GM12878 (cell line): ENCODE measurements around the gene ROCK1. TPM values are rescaled to one million over a fixed set of nuclear protein-coding genes. Genes with fewer than 3 reads are reported as not detected.

Experiments
- ATAC-seq: fragments of 200-7000 bp; cut with Tn5 transposase; 3 replicates; pipeline ENCODE4 v1.9.1; 2020; ENCODE audit warnings: mild to moderate bottlenecking, moderate library complexity
- BruUV-seq: library from RNA; stranded (reverse); fragments of 400-500 nt; replicated peaks from 2 replicates; lab custom pipeline; 2021; lab: Mats Ljungman, UMichigan
- CTCF ChIA-PET: fragments of 300-600 bp; sonication (Branson Sonifier 250); formaldehyde crosslinking; extraction: SDS; loops from one replicate; lab custom pipeline; 2021; ENCODE audit warnings: inconsistent platforms; lab: Yijun Ruan, JAX
- POLR2A ChIA-PET: fragments of 350-600 bp; formaldehyde crosslinking; extraction: SDS; loops from one replicate; lab custom pipeline; 2021; ENCODE audit warnings: inconsistent platforms; lab: Charles Lee
- RAD21 ChIA-PET: fragments of 300-600 bp; sonication (Branson Sonifier 250); formaldehyde crosslinking; loops from one replicate; lab custom pipeline; 2023; ENCODE audit warnings: antibody characterized with exemption; ENCODE audit not compliant: unreplicated experiment; lab: Charles Lee
- SMC1A ChIA-PET: fragments of 300-600 bp; sonication (Branson Sonifier 250); formaldehyde crosslinking; loops from one replicate; lab custom pipeline; 2023; ENCODE audit not compliant: unreplicated experiment, uncharacterized antibody; lab: Charles Lee
- DNase-seq: peaks from one replicate; pipeline ENCODE4 v3.0.0-alpha.2; 2011; ENCODE audit warnings: low read depth, low spot score
- FAIRE-seq: peaks from 3 replicates; lab custom pipeline; 2011; peaks lifted over from hg19 to GRCh38; lab: Jason Lieb, UNC
- H2AFZ ChIP-seq: 2 replicates; pipeline ENCODE4 v1.6.0; 2011; ENCODE audit warnings: low read depth, low read length, control low read depth; ENCODE audit not compliant: control insufficient read depth
- H3K27ac ChIP-seq: 2 replicates; pipeline ENCODE4 v1.5.1; 2011; ENCODE audit warnings: control low read depth; ENCODE audit not compliant: control insufficient read depth, insufficient read depth
- H3K27me3 ChIP-seq, 2 experiments: replicated peaks in 1 of 2; 2 replicates each; pipeline versions ENCODE4 v1.6.0 to v1.6.1; 2011; ENCODE audit warnings: low read length in 1 of 2; ENCODE audit not compliant: control insufficient read depth in 2 of 2, insufficient read depth in 2 of 2
- H3K36me3 ChIP-seq, 2 experiments: 2 replicates each; pipeline ENCODE4 v1.5.1; 2011; ENCODE audit warnings: low read length in 1 of 2; ENCODE audit not compliant: control insufficient read depth in 2 of 2, insufficient read depth in 2 of 2
- H3K4me1 ChIP-seq: 2 replicates; pipeline ENCODE4 v1.6.1; 2011; ENCODE audit warnings: mild to moderate bottlenecking, low read length, moderate library complexity, mixed read lengths; ENCODE audit not compliant: control insufficient read depth, insufficient read depth
- H3K4me2 ChIP-seq: 2 replicates; pipeline ENCODE4 v1.6.0; 2011; ENCODE audit warnings: control low read depth; ENCODE audit not compliant: control insufficient read depth, insufficient read depth
- H3K4me3 ChIP-seq: fragments of 200-600 bp; sonication (generic); 2 replicates; pipeline ENCODE4 v1.5.1; 2016
- H3K79me2 ChIP-seq: 2 replicates; pipeline ENCODE4 v1.6.0; 2011; ENCODE audit warnings: low read length; ENCODE audit not compliant: control insufficient read depth, insufficient read depth
- H3K9ac ChIP-seq: 2 replicates; pipeline ENCODE4 v1.8.0; 2011; ENCODE audit warnings: low read length, control low read depth, mixed read lengths; ENCODE audit not compliant: control insufficient read depth, insufficient read depth
- H3K9me3 ChIP-seq: replicated peaks from 3 replicates; pipeline ENCODE4 v1.5.1; 2011; ENCODE audit warnings: mild to moderate bottlenecking, low read length; ENCODE audit not compliant: control insufficient read depth, insufficient read depth
- H4K20me1 ChIP-seq: 2 replicates; pipeline ENCODE4 v1.6.0; 2011; ENCODE audit not compliant: control insufficient read depth, insufficient read depth
- BCL11A ChIP-seq: IDR thresholded peaks from 2 replicates; pipeline ENCODE4 v1.6.1; 2011; ENCODE audit warnings: low read depth, low read length
- HDAC2 ChIP-seq: fragments of 200-600 bp; sonication (generic); IDR thresholded peaks from 2 replicates; pipeline ENCODE4 v1.6.1; 2017
- PKNOX1 ChIP-seq: fragments of 450-650 bp; IDR thresholded peaks from 2 replicates; pipeline ENCODE4 v1.6.1; 2016; ENCODE audit warnings: mild to moderate bottlenecking
- STAT1 ChIP-seq: fragments of 450-650 bp; conservative IDR thresholded peaks from 2 replicates; pipeline ENCODE4 v1.6.1; 2014; ENCODE audit warnings: antibody characterized with exemption, mild to moderate bottlenecking
- TARDBP ChIP-seq: IDR thresholded peaks from 2 replicates; pipeline ENCODE4 v1.6.1; 2016; ENCODE audit warnings: borderline replicate concordance
- TBL1XR1 ChIP-seq: IDR thresholded peaks from 2 replicates; pipeline ENCODE4 v1.6.1; 2012; ENCODE audit warnings: low read depth, low read length, improper control_type of control experiment
- in situ Hi-C: fragments of 300-500 bp; cut with MboI; formaldehyde crosslinking; loops from 9 replicates; pipeline ENCODE4 v1.14.3; 2018; ENCODE audit warnings: mixed read lengths
- intact Hi-C: fragments of 100-400 bp; cut with micrococcal nuclease; formaldehyde crosslinking; loops from one replicate; pipeline ENCODE4 v1.14.2; 2022; ENCODE audit not compliant: unreplicated experiment
- polyA plus RNA-seq, 11 experiments: library from polyadenylated mRNA; depleted of rRNA in 4 of 11; unstranded in 6 of 11; stranded (reverse) in 5 of 11; fragments of >200 nt; fragmentation: Nextera tagmentation in 4 of 11; fragmentation: Illumina TruSeq in 1 of 11; extraction: Ambion mirVana in 4 of 11; extraction: Trizol in 1 of 11; gene quantifications; 1 replicate in 1 of 11; 2 replicates in 10 of 11; pipeline versions ENCODE4 v1.2.1 to v1.2.3, GENCODE V29; 2011 to 2016; ENCODE audit warnings: inconsistent platforms in 2 of 11, missing spikeins in 2 of 11, low read depth in 1 of 11
- total RNA-seq, 4 experiments: library from RNA; depleted of rRNA in 3 of 4; stranded (reverse); fragments of >200 nt in 3 of 4; fragmentation: Illumina TruSeq in 1 of 4; extraction: Trizol in 1 of 4; gene quantifications; 2 replicates each; pipeline versions ENCODE4 v1.2.1 to v1.2.3, GENCODE V29; 2013 to 2021
- TF ChIP-seq, protein P1 (sequence below): IDR thresholded peaks from 2 replicates; pipeline ENCODE4 v1.6.1; 2012; ENCODE audit warnings: improper control_type of control experiment, low read depth, low read length; ENCODE audit not compliant: insufficient replicate concordance

Gene ROCK1
- total and polyA plus RNA-seq, 10 of the 15 experiments (the other 5 are each of a cell fraction or from before 2014, with no cell fraction given): 14.8 to 46.6 (median 29.5) TPM

- H3K79me2 ChIP-seq: peaks cover 50% of the 10 kb centered on the region
- no peaks in the 10 kb centered on the region for H3K36me3 ChIP-seq
- ChIA-PET SMC1A (interaction anchor here (0.8 to 1.6 kb wide), 4 partner anchors 11 to 35 kb away, joined by 3 to 4 read pairs (median 3); no protein-coding TSS in a partner anchor), RAD21 (no interaction called here), POLR2A (interaction anchor here (0.6 kb wide), 1 partner anchor 28 kb away, joined by 8 read pairs; no protein-coding TSS in a partner anchor), CTCF (no interaction called here)
- in situ Hi-C loops: loop anchor here (25.0 kb wide), 4 partner anchors 364 to 1889 kb away; partner anchors contain the start of genes ESCO1 and SNRPD1
- H3K4me3 ChIP-seq: no peak overlapping the region
- no peaks in the 10 kb centered on the region for H3K27me3 ChIP-seq
- intact Hi-C loops: no loop called here
- ATAC-seq (peak; percentile 39; the same call in 2 of the 3 replicates), FAIRE-seq (no peak), DNase-seq (no peak)
- H2AFZ ChIP-seq: no peak overlapping the region
- H3K9me3 ChIP-seq: no peaks in the 10 kb centered on the region
- no peaks in the 10 kb centered on the region for H3K4me1 ChIP-seq
- no peak overlapping the region for H3K9ac ChIP-seq
- H3K27ac ChIP-seq: no peak overlapping the region
- H4K20me1 ChIP-seq: no peaks in the 10 kb centered on the region
- H3K4me2 ChIP-seq: no peak overlapping the region
- TF ChIP-seq, protein P1, sequence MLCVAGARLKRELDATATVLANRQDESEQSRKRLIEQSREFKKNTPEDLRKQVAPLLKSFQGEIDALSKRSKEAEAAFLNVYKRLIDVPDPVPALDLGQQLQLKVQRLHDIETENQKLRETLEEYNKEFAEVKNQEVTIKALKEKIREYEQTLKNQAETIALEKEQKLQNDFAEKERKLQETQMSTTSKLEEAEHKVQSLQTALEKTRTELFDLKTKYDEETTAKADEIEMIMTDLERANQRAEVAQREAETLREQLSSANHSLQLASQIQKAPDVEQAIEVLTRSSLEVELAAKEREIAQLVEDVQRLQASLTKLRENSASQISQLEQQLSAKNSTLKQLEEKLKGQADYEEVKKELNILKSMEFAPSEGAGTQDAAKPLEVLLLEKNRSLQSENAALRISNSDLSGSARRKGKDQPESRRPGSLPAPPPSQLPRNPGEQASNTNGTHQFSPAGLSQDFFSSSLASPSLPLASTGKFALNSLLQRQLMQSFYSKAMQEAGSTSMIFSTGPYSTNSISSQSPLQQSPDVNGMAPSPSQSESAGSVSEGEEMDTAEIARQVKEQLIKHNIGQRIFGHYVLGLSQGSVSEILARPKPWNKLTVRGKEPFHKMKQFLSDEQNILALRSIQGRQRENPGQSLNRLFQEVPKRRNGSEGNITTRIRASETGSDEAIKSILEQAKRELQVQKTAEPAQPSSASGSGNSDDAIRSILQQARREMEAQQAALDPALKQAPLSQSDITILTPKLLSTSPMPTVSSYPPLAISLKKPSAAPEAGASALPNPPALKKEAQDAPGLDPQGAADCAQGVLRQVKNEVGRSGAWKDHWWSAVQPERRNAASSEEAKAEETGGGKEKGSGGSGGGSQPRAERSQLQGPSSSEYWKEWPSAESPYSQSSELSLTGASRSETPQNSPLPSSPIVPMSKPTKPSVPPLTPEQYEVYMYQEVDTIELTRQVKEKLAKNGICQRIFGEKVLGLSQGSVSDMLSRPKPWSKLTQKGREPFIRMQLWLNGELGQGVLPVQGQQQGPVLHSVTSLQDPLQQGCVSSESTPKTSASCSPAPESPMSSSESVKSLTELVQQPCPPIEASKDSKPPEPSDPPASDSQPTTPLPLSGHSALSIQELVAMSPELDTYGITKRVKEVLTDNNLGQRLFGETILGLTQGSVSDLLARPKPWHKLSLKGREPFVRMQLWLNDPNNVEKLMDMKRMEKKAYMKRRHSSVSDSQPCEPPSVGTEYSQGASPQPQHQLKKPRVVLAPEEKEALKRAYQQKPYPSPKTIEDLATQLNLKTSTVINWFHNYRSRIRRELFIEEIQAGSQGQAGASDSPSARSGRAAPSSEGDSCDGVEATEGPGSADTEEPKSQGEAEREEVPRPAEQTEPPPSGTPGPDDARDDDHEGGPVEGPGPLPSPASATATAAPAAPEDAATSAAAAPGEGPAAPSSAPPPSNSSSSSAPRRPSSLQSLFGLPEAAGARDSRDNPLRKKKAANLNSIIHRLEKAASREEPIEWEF: no peak
- TF ChIP-seq PKNOX1: no peak
- no peak for TF ChIP-seq TARDBP
- no peak for TF ChIP-seq BCL11A
- TF ChIP-seq HDAC2: no peak
- no peak for TF ChIP-seq TBL1XR1
- no peak for TF ChIP-seq STAT1
- no TSS peak for BruUV-seq
Measured at GRCh38 chr18:21073180-21073579, 38.4 kb downstream of the ROCK1 start.
